ENCODE data around the gene ANKRD40CL.

The ANKRD40CL gene

GRCh38 chr17:50785946-50786570 lies 18.7 kb upstream of the ANKRD40CL start:
- no peak for FAIRE-seq

- FAIRE-seq: no peak
Observed at GRCh38 chr17:50785126-50785525, 17.8 kb upstream of the ANKRD40CL start.

- FAIRE-seq: no peak
Observed at GRCh38 chr17:50783905-50784304, 16.6 kb upstream of the ANKRD40CL start.

GRCh38 chr17:50783193-50783660 lies 15.9 kb upstream of the ANKRD40CL start:
- FAIRE-seq: no peak

- no peak for FAIRE-seq
Observed at GRCh38 chr17:50781167-50781566, 13.8 kb upstream of the ANKRD40CL start.

- no peak for FAIRE-seq
Observed at GRCh38 chr17:50779747-50780353, 12.5 kb upstream of the ANKRD40CL start.

- no peak for FAIRE-seq
Observed at GRCh38 chr17:50778988-50779387, 11.7 kb upstream of the ANKRD40CL start.

GRCh38 chr17:50778471-50778870 lies 11.2 kb upstream of the ANKRD40CL start:
- no peak for FAIRE-seq

GRCh38 chr17:50775926-50776325 lies 8.6 kb upstream of the ANKRD40CL start:
- FAIRE-seq: no peak

- no peak for FAIRE-seq
Observed at GRCh38 chr17:50774225-50774803, 7.0 kb upstream of the ANKRD40CL start.

GRCh38 chr17:50771991-50772785 lies 4.9 kb upstream of the ANKRD40CL start:
- no peak for FAIRE-seq

GRCh38 chr17:50770346-50770745 lies 3.0 kb upstream of the ANKRD40CL start:
- no peak for FAIRE-seq

- no peak for FAIRE-seq
Observed at GRCh38 chr17:50769884-50770283, 2.6 kb upstream of the ANKRD40CL start.

- no peak for FAIRE-seq
Observed at GRCh38 chr17:50768346-50768761, 1.0 kb upstream of the ANKRD40CL start.

- FAIRE-seq: no peak
Observed at GRCh38 chr17:50767030-50767429, 288 bp downstream of the ANKRD40CL start.

GRCh38 chr17:50766222-50767023 lies 895 bp downstream of the ANKRD40CL start:
- FAIRE-seq: no peak

GRCh38 chr17:50765454-50766221 lies 1.7 kb downstream of the ANKRD40CL start:
- FAIRE-seq: no peak

GRCh38 chr17:50764734-50765149 lies 2.6 kb downstream of the ANKRD40CL start:
- FAIRE-seq: no peak

GRCh38 chr17:50763716-50764475 lies 3.4 kb downstream of the ANKRD40CL start:
- FAIRE-seq: no peak

GRCh38 chr17:50762177-50762576 lies 5.1 kb downstream of the ANKRD40CL start:
- FAIRE-seq: no peak

- no peak for FAIRE-seq
Observed at GRCh38 chr17:50758989-50759544, 8.3 kb downstream of the ANKRD40CL start.
